ENCODE measurements around the gene UTP25. TPM values are rescaled to one million over a fixed set of nuclear protein-coding genes. Genes with fewer than 3 reads are reported as not detected.

The UTP25 gene
- total RNA-seq, 1 donor from 2014 or later = 4.6 TPM

- no peak for TF ChIP-seq CTCF (IDR thresholded peaks at IDR 0.05; ENCODE audit: unreplicated experiment)
- H3K9me3 Mint-ChIP-seq (ENCODE audit: unreplicated experiment) = no peaks in the 10 kb centered on the region
- H3K27me3 Mint-ChIP-seq (ENCODE audit: unreplicated experiment) = peaks cover 4% of the 10 kb centered on the region
- no peak overlapping the region for H3K27ac Mint-ChIP-seq (ENCODE audit: unreplicated experiment)
- peaks cover 4% of the 10 kb centered on the region for H3K36me3 Mint-ChIP-seq (ENCODE audit: low read depth, unreplicated experiment)
- peaks cover 3% of the 10 kb centered on the region for H3K4me1 Mint-ChIP-seq (ENCODE audit: unreplicated experiment)
- DNase-seq (ENCODE audit: low spot score) = no peak
- H3K4me3 Mint-ChIP-seq (ENCODE audit: unreplicated experiment) = no peak overlapping the region
Observed at GRCh38 chr1:209855006-209855405, 27.2 kb downstream of the UTP25 start.

- DNase-seq (ENCODE audit: low spot score) = no peak
- Mint-ChIP-seq H3K9me3 (ENCODE audit: unreplicated experiment) (no peaks in the 10 kb centered on the region), H3K36me3 (ENCODE audit: low read depth, unreplicated experiment) (peaks cover 4% of the 10 kb centered on the region), H3K4me1 (ENCODE audit: unreplicated experiment) (peaks cover 3% of the 10 kb centered on the region), H3K4me3 (ENCODE audit: unreplicated experiment) (no peak overlapping the region), H3K27ac (ENCODE audit: unreplicated experiment) (no peak overlapping the region), H3K27me3 (ENCODE audit: unreplicated experiment) (peaks cover 4% of the 10 kb centered on the region)
- no peak for TF ChIP-seq CTCF (IDR thresholded peaks at IDR 0.05; ENCODE audit: unreplicated experiment)
Observed at GRCh38 chr1:209855623-209856022, 27.9 kb downstream of the UTP25 start.

GRCh38 chr1:209858561-209859103, 30.9 kb downstream of the UTP25 start:
- DNase-seq (ENCODE audit: low spot score) = no peak
- Mint-ChIP-seq H3K27ac (ENCODE audit: unreplicated experiment) (no peak overlapping the region), H3K9me3 (ENCODE audit: unreplicated experiment) (no peaks in the 10 kb centered on the region)

GRCh38 chr1:209860293-209860881, 32.6 kb downstream of the UTP25 start:
- H3K4me1 Mint-ChIP-seq (ENCODE audit: unreplicated experiment) = peaks cover 12% of the 10 kb centered on the region
- H3K27ac Mint-ChIP-seq (ENCODE audit: unreplicated experiment) = no peak overlapping the region
- H3K4me3 Mint-ChIP-seq (ENCODE audit: unreplicated experiment) = no peak overlapping the region
- peak; percentile 80 for DNase-seq (ENCODE audit: low spot score)
- no peaks in the 10 kb centered on the region for H3K36me3 Mint-ChIP-seq (ENCODE audit: low read depth, unreplicated experiment)
- peak; percentile 90 for TF ChIP-seq CTCF (IDR thresholded peaks at IDR 0.05; ENCODE audit: unreplicated experiment)
- no peaks in the 10 kb centered on the region for H3K9me3 Mint-ChIP-seq (ENCODE audit: unreplicated experiment)
- H3K27me3 Mint-ChIP-seq (ENCODE audit: unreplicated experiment) = peaks cover 4% of the 10 kb centered on the region

More at GRCh38 chr1:209858561-209859103, 30.9 kb downstream of the UTP25 start:
- peaks cover 8% of the 10 kb centered on the region for H3K27me3 Mint-ChIP-seq (ENCODE audit: unreplicated experiment)
- TF ChIP-seq CTCF (IDR thresholded peaks at IDR 0.05; ENCODE audit: unreplicated experiment) = no peak
- H3K4me1 Mint-ChIP-seq (ENCODE audit: unreplicated experiment) = peaks cover 15% of the 10 kb centered on the region
- H3K4me3 Mint-ChIP-seq (ENCODE audit: unreplicated experiment) = no peak overlapping the region
- H3K36me3 Mint-ChIP-seq (ENCODE audit: low read depth, unreplicated experiment) = peaks cover 1% of the 10 kb centered on the region

GRCh38 chr1:209861242-209861641, 33.5 kb downstream of the UTP25 start:
- Mint-ChIP-seq H3K27me3 (ENCODE audit: unreplicated experiment) (peaks cover 4% of the 10 kb centered on the region), H3K9me3 (ENCODE audit: unreplicated experiment) (no peaks in the 10 kb centered on the region), H3K4me1 (ENCODE audit: unreplicated experiment) (peaks cover 12% of the 10 kb centered on the region), H3K4me3 (ENCODE audit: unreplicated experiment) (no peak overlapping the region), H3K27ac (ENCODE audit: unreplicated experiment) (no peak overlapping the region), H3K36me3 (ENCODE audit: low read depth, unreplicated experiment) (no peaks in the 10 kb centered on the region)
- no peak for TF ChIP-seq CTCF (IDR thresholded peaks at IDR 0.05; ENCODE audit: unreplicated experiment)
- DNase-seq (ENCODE audit: low spot score) = no peak
